GM15510 (cell line): ENCODE data around the gene DNAJB8.

Experiments
- POLR2A ChIP-seq: IDR thresholded peaks from 3 replicates; pipeline ENCODE4 v1.6.1; 2011; ENCODE audit warnings: borderline replicate concordance; ENCODE audit not compliant: insufficient read length; ENCODE audit errors: extremely low read depth

Gene DNAJB8

GRCh38 chr3:128426128-128426921 lies 40.4 kb downstream of the DNAJB8 start:
- no peak for TF ChIP-seq POLR2A

- no peak for TF ChIP-seq POLR2A
Measured at GRCh38 chr3:128425846-128426127, 40.9 kb downstream of the DNAJB8 start.

- no peak for TF ChIP-seq POLR2A
Measured at GRCh38 chr3:128425142-128425845, 41.4 kb downstream of the DNAJB8 start.

DNA sequence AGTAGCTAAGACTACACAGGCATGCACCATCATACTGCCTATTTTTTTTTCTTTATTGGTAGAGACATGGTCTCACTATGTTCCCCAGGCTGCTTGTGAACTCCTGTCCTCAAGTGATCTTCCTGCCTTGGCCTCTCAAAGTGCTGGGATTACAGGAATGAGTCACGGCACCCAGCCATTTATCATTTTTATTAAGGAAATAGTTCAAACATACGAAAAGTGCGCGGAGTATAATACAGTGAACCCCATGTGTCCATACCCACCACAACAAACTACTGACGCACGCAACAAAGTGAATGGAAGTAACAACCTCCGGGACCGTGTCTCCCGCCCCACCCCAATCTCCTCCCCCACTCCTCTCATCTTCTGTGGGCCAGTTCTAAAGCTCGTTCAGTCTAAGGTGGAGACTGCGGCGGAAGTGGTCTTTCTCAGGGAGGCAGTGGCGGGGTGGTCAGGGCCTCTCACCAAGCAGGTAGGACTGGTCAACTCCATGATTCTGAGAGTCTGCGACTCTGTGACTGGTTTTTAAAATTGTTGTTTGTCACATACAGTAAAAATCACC lies 42.1 kb downstream of the DNAJB8 start:
- no peak for TF ChIP-seq POLR2A

- no peak for TF ChIP-seq POLR2A
Measured at GRCh38 chr3:128423525-128424147, 43.1 kb downstream of the DNAJB8 start.

- TF ChIP-seq POLR2A, result no peak
Measured at GRCh38 chr3:128422762-128423524, 43.7 kb downstream of the DNAJB8 start.

- no peak for TF ChIP-seq POLR2A
Measured at GRCh38 chr3:128421966-128422365, 44.7 kb downstream of the DNAJB8 start.

- no peak for TF ChIP-seq POLR2A
Measured at GRCh38 chr3:128421439-128421836, 45.3 kb downstream of the DNAJB8 start.

DNA sequence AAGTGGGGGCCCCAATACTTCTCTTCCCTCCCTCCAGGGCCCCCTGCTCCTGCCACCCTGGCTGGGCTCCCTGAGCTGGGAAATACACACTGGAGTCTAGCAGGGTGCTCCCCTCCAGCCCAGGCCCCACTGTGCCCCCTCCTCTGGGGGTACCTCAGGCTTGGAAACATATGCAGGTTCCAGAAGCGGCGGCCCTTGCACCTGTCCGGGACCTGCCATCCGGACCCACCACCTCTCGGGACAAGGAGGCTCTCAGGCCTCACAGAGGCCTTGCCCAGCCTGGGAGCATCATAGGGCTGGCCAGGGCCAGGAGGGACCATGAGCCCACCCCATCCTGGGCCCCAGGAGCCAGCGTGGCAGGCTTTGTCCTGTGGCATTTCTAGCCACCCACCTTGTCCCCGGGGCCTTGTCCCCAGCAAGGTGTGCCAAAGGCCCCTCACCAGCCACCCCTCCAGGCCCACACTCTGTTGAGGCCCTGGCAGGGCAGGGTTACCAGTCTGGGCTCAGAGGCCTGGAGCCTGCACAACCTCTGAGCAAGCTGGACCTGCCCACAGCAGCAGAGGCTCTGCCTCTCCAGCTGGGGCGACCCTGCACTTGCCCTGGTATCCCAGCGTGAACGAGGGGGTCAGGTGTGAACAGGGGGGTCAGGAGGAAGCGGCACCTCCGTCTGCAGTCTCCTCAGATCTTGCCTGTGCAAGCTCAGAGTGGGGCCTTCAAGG lies 45.8 kb downstream of the DNAJB8 start:
- TF ChIP-seq POLR2A, result no peak

- TF ChIP-seq POLR2A, result no peak
Measured at GRCh38 chr3:128420289-128420688, 46.4 kb downstream of the DNAJB8 start.

- no peak for TF ChIP-seq POLR2A
Measured at GRCh38 chr3:128419311-128419710, 47.4 kb downstream of the DNAJB8 start.

DNA sequence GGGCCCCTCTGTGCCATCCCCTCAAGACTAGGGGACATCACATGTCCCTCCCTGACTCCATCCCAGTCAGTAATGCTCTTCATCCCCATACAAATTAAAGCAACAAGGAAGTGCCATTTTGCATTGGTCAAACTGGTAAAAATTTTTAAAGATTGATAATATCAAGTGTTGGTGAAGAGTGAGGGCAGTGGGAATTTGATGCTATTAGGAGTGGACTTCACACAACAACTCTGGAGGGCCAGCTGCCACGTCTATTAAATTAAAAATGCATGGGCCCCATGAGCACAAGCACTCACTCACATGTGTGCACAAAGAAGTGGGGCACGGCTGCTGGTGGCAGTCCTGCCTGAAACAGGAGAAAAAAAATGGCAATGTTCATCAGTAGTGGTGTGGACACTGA lies 47.8 kb downstream of the DNAJB8 start:
- no peak for TF ChIP-seq POLR2A

DNA sequence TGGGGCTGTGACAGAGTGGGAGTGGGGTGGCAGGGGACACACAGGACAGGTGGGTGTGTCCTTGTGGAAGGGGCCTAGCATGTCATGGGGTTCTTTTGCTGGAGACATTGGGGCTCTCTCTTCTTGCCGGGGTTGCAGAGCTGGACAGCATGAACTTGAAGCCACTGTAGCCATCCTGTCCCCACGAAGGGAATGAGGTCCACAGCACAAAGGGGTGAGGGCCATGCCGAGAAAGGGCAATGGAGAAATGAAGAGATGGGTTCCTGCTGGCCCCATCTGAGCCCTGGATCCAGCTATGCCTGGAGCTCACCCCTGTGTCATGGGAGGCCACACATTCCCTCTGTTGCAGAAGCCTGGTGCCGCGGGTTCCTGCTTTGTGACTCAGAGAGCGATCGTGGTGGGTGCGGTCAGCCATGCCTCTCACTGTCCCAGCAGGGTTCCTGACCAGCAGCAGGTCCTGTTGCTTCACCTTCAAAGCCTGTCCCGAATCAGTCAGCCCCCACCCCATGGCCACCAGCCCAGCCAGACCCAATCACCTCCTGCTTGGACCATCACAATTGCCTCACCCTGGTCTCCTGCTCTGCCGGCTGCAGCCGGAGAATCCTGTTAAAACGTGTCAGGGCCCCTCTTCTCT lies 50.0 kb downstream of the DNAJB8 start:
- no peak for TF ChIP-seq POLR2A

- no peak for TF ChIP-seq POLR2A
Measured at GRCh38 chr3:128415773-128416577, 50.7 kb downstream of the DNAJB8 start.
